ENCODE data around the gene RIMBP2. TPM values are rescaled to one million over a fixed set of nuclear protein-coding genes. Genes with fewer than 3 reads are reported as not detected.

Gene RIMBP2
- total RNA-seq, 1 experiment from 2014 or later = 0.95 TPM

DNA sequence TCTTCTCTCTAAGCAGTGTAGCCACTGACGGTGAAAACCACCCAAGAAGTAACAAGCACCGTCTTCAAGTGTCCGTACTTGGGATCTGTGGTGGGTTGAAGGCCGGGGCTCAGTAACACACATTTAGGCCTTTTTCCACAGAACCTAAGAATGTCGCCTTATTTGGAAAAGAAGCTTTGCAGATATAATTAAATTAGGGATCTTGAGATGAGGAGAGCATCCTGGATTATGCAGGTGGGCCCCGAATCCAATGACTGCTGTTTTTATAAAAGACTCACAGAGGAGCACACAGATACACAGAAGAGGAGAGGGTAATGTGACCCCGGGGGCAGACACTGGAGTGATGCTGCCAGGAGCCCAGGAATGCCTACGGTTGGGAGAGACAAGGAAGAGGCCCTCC lies 46.3 kb downstream of the RIMBP2 start:
- Histone ChIP-seq H3K36me3 (ENCODE audit: insufficient read depth, low read length, poor library complexity, severe bottlenecking) (no peaks in the 10 kb centered on the region), H3K4me3 (ENCODE audit: low read depth, low read length, poor library complexity, severe bottlenecking) (no peak overlapping the region), H3K4me1 (ENCODE audit: insufficient read depth, low read length, poor library complexity, severe bottlenecking) (no peaks in the 10 kb centered on the region), H3K9me3 (ENCODE audit: low read depth, low read length, poor library complexity, severe bottlenecking) (no peaks in the 10 kb centered on the region), H3K27ac (ENCODE audit: low read depth, low read length, poor library complexity, severe bottlenecking) (no peak overlapping the region), H3K27me3 (replicated peaks; ENCODE audit: insufficient read depth, low read depth, low read length, poor library complexity) (peaks cover 4% of the 10 kb centered on the region)
- CTCF ChIA-PET = no interaction called here
- no peak for DNase-seq (ENCODE audit: low spot score)
- POLR2A ChIA-PET (ENCODE audit: low non-redundant PET) = no interaction called here
- no TSS peak for BruUV-seq (replicated peaks)
- TF ChIP-seq, protein P1, sequence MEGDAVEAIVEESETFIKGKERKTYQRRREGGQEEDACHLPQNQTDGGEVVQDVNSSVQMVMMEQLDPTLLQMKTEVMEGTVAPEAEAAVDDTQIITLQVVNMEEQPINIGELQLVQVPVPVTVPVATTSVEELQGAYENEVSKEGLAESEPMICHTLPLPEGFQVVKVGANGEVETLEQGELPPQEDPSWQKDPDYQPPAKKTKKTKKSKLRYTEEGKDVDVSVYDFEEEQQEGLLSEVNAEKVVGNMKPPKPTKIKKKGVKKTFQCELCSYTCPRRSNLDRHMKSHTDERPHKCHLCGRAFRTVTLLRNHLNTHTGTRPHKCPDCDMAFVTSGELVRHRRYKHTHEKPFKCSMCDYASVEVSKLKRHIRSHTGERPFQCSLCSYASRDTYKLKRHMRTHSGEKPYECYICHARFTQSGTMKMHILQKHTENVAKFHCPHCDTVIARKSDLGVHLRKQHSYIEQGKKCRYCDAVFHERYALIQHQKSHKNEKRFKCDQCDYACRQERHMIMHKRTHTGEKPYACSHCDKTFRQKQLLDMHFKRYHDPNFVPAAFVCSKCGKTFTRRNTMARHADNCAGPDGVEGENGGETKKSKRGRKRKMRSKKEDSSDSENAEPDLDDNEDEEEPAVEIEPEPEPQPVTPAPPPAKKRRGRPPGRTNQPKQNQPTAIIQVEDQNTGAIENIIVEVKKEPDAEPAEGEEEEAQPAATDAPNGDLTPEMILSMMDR (conservative IDR thresholded peaks at IDR 0.05; ENCODE audit: low read depth, low read length) = no peak
- TF ChIP-seq EZH2 (IDR thresholded peaks at IDR 0.05; ENCODE audit: borderline replicate concordance, low read depth, low read length, poor library complexity, severe bottlenecking) = no peak
- intact Hi-C loops (cut with micrococcal nuclease; ENCODE audit: unreplicated experiment) = no loop called here

DNA sequence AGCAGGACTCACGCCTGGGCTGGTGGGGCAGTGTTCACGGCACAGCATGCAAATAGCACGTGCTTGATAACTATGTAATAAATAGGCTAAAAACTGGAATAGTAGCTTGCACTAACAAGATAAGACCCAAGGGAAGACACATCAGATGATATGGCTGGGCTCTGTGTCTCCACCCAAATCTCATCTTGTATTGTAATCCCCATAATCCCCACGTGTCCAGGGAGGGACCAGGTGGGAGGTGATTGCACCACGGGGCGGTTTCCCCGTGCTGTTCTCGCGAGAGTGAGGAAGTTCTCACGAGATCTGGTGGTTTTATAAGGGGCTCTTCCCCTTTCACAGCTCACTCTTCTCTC lies 46.9 kb downstream of the RIMBP2 start:
- CTCF ChIA-PET = no interaction called here

DNA sequence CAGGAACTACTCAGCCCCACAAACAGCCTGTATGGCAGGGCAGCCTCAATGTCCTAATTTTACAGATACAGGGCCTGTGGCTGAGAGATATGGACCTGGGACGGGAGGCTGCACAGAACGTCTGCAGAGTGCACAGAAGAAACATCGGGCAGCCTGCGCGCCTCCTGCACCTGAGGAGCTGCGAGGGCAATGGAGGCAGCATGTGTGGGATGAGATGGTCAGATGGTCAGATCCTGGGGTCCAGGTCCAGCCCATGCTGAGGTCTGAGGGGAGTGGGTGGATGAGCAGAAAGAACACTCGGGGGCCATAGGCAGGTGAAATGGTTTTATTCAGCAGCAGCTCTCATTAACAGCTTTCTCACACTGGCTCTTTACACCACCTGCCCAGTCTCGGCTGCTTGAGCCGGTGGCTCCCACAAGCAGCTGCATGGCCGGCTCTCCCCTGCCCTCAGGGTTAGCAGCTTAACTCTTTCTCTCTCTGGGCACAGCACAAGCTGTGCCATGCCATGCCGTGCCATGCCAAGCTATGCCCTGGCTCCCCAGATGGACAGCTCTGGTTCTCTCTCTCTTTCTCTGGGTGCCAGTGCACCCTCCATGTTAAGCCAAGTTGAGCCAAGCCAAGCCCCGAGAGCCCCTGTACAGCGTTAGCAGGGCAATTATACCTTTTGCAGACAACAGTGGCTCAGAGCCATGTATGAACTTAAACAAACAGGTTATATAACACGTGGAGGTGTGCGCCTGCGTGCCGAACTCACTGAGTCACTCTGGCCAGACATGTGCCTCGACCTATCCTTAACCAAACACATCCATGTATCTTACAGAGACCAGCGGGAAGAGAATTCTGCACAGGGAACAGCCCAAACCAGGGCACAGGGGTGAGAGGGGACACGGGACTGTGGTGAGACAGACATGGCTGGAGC lies 47.6 kb downstream of the RIMBP2 start:
- TF ChIP-seq EZH2 (IDR thresholded peaks at IDR 0.05; ENCODE audit: borderline replicate concordance, low read depth, low read length, poor library complexity, severe bottlenecking) = no peak
- TF ChIP-seq, protein P1 (conservative IDR thresholded peaks at IDR 0.05; ENCODE audit: low read depth, low read length) = no peak
- intact Hi-C loops (cut with micrococcal nuclease; ENCODE audit: unreplicated experiment) = no loop called here
- Histone ChIP-seq H3K9me3 (ENCODE audit: low read depth, low read length, poor library complexity, severe bottlenecking) (no peaks in the 10 kb centered on the region), H3K4me3 (ENCODE audit: low read depth, low read length, poor library complexity, severe bottlenecking) (no peak overlapping the region), H3K27ac (ENCODE audit: low read depth, low read length, poor library complexity, severe bottlenecking) (no peak overlapping the region), H3K36me3 (ENCODE audit: insufficient read depth, low read length, poor library complexity, severe bottlenecking) (no peaks in the 10 kb centered on the region), H3K27me3 (replicated peaks; ENCODE audit: insufficient read depth, low read depth, low read length, poor library complexity) (peaks cover 4% of the 10 kb centered on the region), H3K4me1 (ENCODE audit: insufficient read depth, low read length, poor library complexity, severe bottlenecking) (no peaks in the 10 kb centered on the region)
- no TSS peak for BruUV-seq (replicated peaks)
- ChIA-PET POLR2A (ENCODE audit: low non-redundant PET) (no interaction called here), CTCF (no interaction called here)
- no peak for DNase-seq (ENCODE audit: low spot score)

More for the DNA sequence above, 46.9 kb downstream of the RIMBP2 start:
- no peaks in the 10 kb centered on the region for H3K36me3 ChIP-seq (ENCODE audit: insufficient read depth, low read length, poor library complexity, severe bottlenecking)
- no peak overlapping the region for H3K27ac ChIP-seq (ENCODE audit: low read depth, low read length, poor library complexity, severe bottlenecking)
- no peak overlapping the region for H3K4me3 ChIP-seq (ENCODE audit: low read depth, low read length, poor library complexity, severe bottlenecking)
- DNase-seq (ENCODE audit: low spot score) = no peak
- intact Hi-C loops (cut with micrococcal nuclease; ENCODE audit: unreplicated experiment) = no loop called here
- POLR2A ChIA-PET (ENCODE audit: low non-redundant PET) = no interaction called here
- no peak for TF ChIP-seq EZH2 (IDR thresholded peaks at IDR 0.05; ENCODE audit: borderline replicate concordance, low read depth, low read length, poor library complexity, severe bottlenecking)
- peaks cover 4% of the 10 kb centered on the region for H3K27me3 ChIP-seq (replicated peaks; ENCODE audit: insufficient read depth, low read depth, low read length, poor library complexity)
- BruUV-seq (replicated peaks) = no TSS peak
- H3K9me3 ChIP-seq (ENCODE audit: low read depth, low read length, poor library complexity, severe bottlenecking) = no peaks in the 10 kb centered on the region
- H3K4me1 ChIP-seq (ENCODE audit: insufficient read depth, low read length, poor library complexity, severe bottlenecking) = no peaks in the 10 kb centered on the region
